DLD1 (cell line): ENCODE data around the gene UBE2O.

Source experiments
- in situ Hi-C: cut with HindIII; loops from 2 replicates; pipeline ENCODE4 v1.10.0; 2017; ENCODE audit warnings: low sequenced_read_pairs

Gene UBE2O

GRCh38 chr17:76452660-76453430 lies at the start of gene UBE2O:
Gene UBE2O, minus strand, starts transcription at chr17:76453152. Its CDS starts 11 bp downstream, at chr17:76453141.
- in situ Hi-C loops = no loop called here

- in situ Hi-C loops = no loop called here
These were observed 48.9 kb upstream of the UBE2O start for GRCh38 chr17:76501827-76502307.

GRCh38 chr17:76501018-76501826 lies 48.3 kb upstream of the UBE2O start, which contains the start of gene RHBDF2:
Gene RHBDF2, minus strand, starts transcription at chr17:76501423. Its CDS starts 19,899 bp downstream, at chr17:76481524.
- in situ Hi-C loops = no loop called here

- in situ Hi-C loops = no loop called here
These were observed 47.7 kb upstream of the UBE2O start for GRCh38 chr17:76500747-76501017.

- in situ Hi-C loops = no loop called here
These were observed 47.3 kb upstream of the UBE2O start for GRCh38 chr17:76500074-76500746.

- in situ Hi-C loops = no loop called here
These were observed 46.3 kb upstream of the UBE2O start for GRCh38 chr17:76499267-76499667.

- in situ Hi-C loops = no loop called here
These were observed 45.9 kb upstream of the UBE2O start for GRCh38 chr17:76498876-76499251.

- in situ Hi-C loops = no loop called here
These were observed 45.3 kb upstream of the UBE2O start for GRCh38 chr17:76497979-76498875.

- in situ Hi-C loops = no loop called here
These were observed 44.7 kb upstream of the UBE2O start for GRCh38 chr17:76497699-76497978.

- in situ Hi-C loops = no loop called here
These were observed 43.5 kb upstream of the UBE2O start for GRCh38 chr17:76496464-76496863.

GRCh38 chr17:76495663-76496400 lies 42.9 kb upstream of the UBE2O start:
- in situ Hi-C loops = no loop called here

GRCh38 chr17:76493505-76494167 lies 40.7 kb upstream of the UBE2O start:
- in situ Hi-C loops = no loop called here

- in situ Hi-C loops = no loop called here
These were observed 40.1 kb upstream of the UBE2O start for GRCh38 chr17:76492989-76493501.

- in situ Hi-C loops = no loop called here
These were observed 39.4 kb upstream of the UBE2O start for GRCh38 chr17:76492123-76492988.

GRCh38 chr17:76491271-76492122 lies 38.5 kb upstream of the UBE2O start:
- in situ Hi-C loops = no loop called here

- in situ Hi-C loops = no loop called here
These were observed 37.3 kb upstream of the UBE2O start for GRCh38 chr17:76490112-76490710.
